Measurements from ENCODE around the gene ERBB4. TPM values are rescaled to one million over a fixed set of nuclear protein-coding genes. Genes with fewer than 3 reads are reported as not detected.

ERBB4 gene
- polyA plus RNA-seq, 2 of the 4 experiments (the other 2 are of a cell fraction): not detected

GRCh38 chr2:212098966-212099365 lies 439.6 kb downstream of the ERBB4 start:
- ATAC-seq (no peak), DNase-seq (ENCODE audit: low read depth in 1 of 2, low spot score in 1 of 2) (no peak), FAIRE-seq (no peak)
- Histone ChIP-seq H3K4me1 (no peaks in the 10 kb centered on the region), H3K4me2 (no peak overlapping the region), H3K9me3 (no peaks in the 10 kb centered on the region), H3K27ac (no peak overlapping the region), H3K4me3 (no peak overlapping the region)
- ChIA-PET POLR2A (no interaction called here), CTCF (no interaction called here)
- TF ChIP-seq POLR2A (IDR thresholded peaks at IDR 0.05; ENCODE audit: low read length) (no peak), GATA3 (IDR thresholded peaks at IDR 0.05; ENCODE audit: borderline replicate concordance) (no peak), HOXB5 (CRISPR knock-in tag; IDR thresholded peaks at IDR 0.05) (no peak)

DNA sequence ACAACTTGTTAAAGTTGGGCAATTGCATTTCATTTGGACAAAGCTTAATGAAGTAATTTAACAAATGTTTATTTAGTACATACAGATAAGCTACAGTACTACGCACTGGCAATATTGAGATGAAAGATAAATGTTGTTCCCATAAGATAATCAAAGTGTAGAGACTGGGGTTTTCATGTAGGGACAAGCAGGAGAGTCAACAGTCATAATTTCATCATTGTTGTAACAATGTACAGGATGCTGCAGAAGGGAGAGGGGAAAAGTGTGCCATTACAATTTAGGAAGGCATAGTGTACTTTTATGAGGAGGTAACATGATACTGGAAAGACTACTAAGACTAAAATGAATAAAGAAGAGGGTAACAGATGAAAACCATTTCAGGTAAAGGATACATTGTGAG lies 441.6 kb downstream of the ERBB4 start:
- H3K27ac ChIP-seq: no peak overlapping the region
- no peaks in the 10 kb centered on the region for H3K4me1 ChIP-seq
- H3K4me2 ChIP-seq: no peak overlapping the region
- TF ChIP-seq JUNB (IDR thresholded peaks at IDR 0.05) (no peak), NFE2L2 (conservative IDR thresholded peaks at IDR 0.05; ENCODE audit: low read length) (no peak), FOXS1 (CRISPR knock-in tag; IDR thresholded peaks at IDR 0.05) (no peak), CHD2 (IDR thresholded peaks at IDR 0.05; ENCODE audit: low read length, partially characterized antibody) (no peak), KDM5A (IDR thresholded peaks at IDR 0.05) (no peak), ZNF302 (CRISPR knock-in tag; IDR thresholded peaks at IDR 0.05) (no peak), BCL3 (IDR thresholded peaks at IDR 0.05) (no peak), POLR2AphosphoS2 (conservative IDR thresholded peaks at IDR 0.05; ENCODE audit: low read length) (no peak)
- TF ChIP-seq, protein P1, sequence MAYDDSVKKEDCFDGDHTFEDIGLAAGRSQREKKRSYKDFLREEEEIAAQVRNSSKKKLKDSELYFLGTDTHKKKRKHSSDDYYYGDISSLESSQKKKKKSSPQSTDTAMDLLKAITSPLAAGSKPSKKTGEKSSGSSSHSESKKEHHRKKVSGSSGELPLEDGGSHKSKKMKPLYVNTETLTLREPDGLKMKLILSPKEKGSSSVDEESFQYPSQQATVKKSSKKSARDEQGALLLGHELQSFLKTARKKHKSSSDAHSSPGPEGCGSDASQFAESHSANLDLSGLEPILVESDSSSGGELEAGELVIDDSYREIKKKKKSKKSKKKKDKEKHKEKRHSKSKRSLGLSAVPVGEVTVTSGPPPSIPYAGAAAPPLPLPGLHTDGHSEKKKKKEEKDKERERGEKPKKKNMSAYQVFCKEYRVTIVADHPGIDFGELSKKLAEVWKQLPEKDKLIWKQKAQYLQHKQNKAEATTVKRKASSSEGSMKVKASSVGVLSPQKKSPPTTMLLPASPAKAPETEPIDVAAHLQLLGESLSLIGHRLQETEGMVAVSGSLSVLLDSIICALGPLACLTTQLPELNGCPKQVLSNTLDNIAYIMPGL (CRISPR knock-in tag; IDR thresholded peaks at IDR 0.05; ENCODE audit: borderline replicate concordance): no peak
- ATAC-seq (no peak), DNase-seq (ENCODE audit: low read depth in 1 of 2, low spot score in 1 of 2) (no peak), FAIRE-seq (no peak)
- POLR2A ChIA-PET: no interaction called here
- WGBS (ENCODE audit: missing lambda C conversion rate): 54% methylated on average over 1 of the region's 1 CpG
- CTCF ChIA-PET: no interaction called here
- no peak overlapping the region for H3K4me3 ChIP-seq
- H3K9me3 ChIP-seq: no peaks in the 10 kb centered on the region

GRCh38 chr2:212089873-212090272 lies 448.7 kb downstream of the ERBB4 start:
- Histone ChIP-seq H3K4me1 (no peaks in the 10 kb centered on the region), H3K9me3 (no peaks in the 10 kb centered on the region), H3K4me3 (no peak overlapping the region), H3K4me2 (no peak overlapping the region), H3K27ac (no peak overlapping the region)
- ATAC-seq: no peak
- CTCF ChIA-PET: no interaction called here
- FAIRE-seq: no peak
- POLR2A ChIA-PET: no interaction called here
- TF ChIP-seq RNF2 (IDR thresholded peaks at IDR 0.05; ENCODE audit: borderline replicate concordance, low read depth) (no peak), E2F6 (IDR thresholded peaks at IDR 0.05; ENCODE audit: borderline replicate concordance, low read depth) (no peak), CHD2 (IDR thresholded peaks at IDR 0.05; ENCODE audit: low read length, partially characterized antibody) (no peak), POLR2AphosphoS2 (conservative IDR thresholded peaks at IDR 0.05; ENCODE audit: low read length) (no peak), POLR2A (IDR thresholded peaks at IDR 0.05; ENCODE audit: low read length) (no peak), MAZ (IDR thresholded peaks at IDR 0.05; ENCODE audit: borderline replicate concordance, low read depth, low read length) (no peak), SREBF2 (IDR thresholded peaks at IDR 0.05) (no peak), CEBPB (IDR thresholded peaks at IDR 0.05) (no peak), JUNB (IDR thresholded peaks at IDR 0.05) (no peak), EHF (CRISPR knock-in tag; IDR thresholded peaks at IDR 0.05) (no peak), TP53 (CRISPR knock-in tag; IDR thresholded peaks at IDR 0.05) (no peak), FOSL2 (IDR thresholded peaks at IDR 0.05) (no peak), FOSL2 (CRISPR knock-in tag; IDR thresholded peaks at IDR 0.05) (no peak), EHMT2 (IDR thresholded peaks at IDR 0.05; ENCODE audit: low read depth) (no peak), CBX2 (IDR thresholded peaks at IDR 0.05; ENCODE audit: borderline replicate concordance, low read depth) (no peak)
- TF ChIP-seq, protein P2, sequence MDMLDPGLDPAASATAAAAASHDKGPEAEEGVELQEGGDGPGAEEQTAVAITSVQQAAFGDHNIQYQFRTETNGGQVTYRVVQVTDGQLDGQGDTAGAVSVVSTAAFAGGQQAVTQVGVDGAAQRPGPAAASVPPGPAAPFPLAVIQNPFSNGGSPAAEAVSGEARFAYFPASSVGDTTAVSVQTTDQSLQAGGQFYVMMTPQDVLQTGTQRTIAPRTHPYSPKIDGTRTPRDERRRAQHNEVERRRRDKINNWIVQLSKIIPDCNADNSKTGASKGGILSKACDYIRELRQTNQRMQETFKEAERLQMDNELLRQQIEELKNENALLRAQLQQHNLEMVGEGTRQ (IDR thresholded peaks at IDR 0.05): no peak
- TF ChIP-seq, protein P3, sequence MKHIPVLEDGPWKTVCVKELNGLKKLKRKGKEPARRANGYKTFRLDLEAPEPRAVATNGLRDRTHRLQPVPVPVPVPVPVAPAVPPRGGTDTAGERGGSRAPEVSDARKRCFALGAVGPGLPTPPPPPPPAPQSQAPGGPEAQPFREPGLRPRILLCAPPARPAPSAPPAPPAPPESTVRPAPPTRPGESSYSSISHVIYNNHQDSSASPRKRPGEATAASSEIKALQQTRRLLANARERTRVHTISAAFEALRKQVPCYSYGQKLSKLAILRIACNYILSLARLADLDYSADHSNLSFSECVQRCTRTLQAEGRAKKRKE (CRISPR knock-in tag; IDR thresholded peaks at IDR 0.05; ENCODE audit: low read depth): no peak
- 39% methylated on average over 1 of the region's 1 CpG for WGBS (ENCODE audit: missing lambda C conversion rate)
- no peak for DNase-seq (ENCODE audit: low read depth in 1 of 2, low spot score in 1 of 2)
